AG10803 (cell line): ENCODE data around the gene ENTREP1.

Source experiments
- DNase-seq: peaks from one replicate; pipeline ENCODE4 v3.0.0; 2010; ENCODE audit warnings: low read depth
- H3K4me3 ChIP-seq: 2 replicates; pipeline ENCODE4 v1.5.1; 2011; ENCODE audit warnings: mild to moderate bottlenecking, low read length, control low read depth
- TF ChIP-seq, protein P1 (sequence below): conservative IDR thresholded peaks from 2 replicates; pipeline ENCODE4 v1.5.1; 2011; ENCODE audit warnings: mild to moderate bottlenecking, low read length, control low read depth, inconsistent platforms

The ENTREP1 gene

GRCh38 chr9:69380811-69381210, 55.8 kb downstream of the ENTREP1 start:
- TF ChIP-seq, protein P1, sequence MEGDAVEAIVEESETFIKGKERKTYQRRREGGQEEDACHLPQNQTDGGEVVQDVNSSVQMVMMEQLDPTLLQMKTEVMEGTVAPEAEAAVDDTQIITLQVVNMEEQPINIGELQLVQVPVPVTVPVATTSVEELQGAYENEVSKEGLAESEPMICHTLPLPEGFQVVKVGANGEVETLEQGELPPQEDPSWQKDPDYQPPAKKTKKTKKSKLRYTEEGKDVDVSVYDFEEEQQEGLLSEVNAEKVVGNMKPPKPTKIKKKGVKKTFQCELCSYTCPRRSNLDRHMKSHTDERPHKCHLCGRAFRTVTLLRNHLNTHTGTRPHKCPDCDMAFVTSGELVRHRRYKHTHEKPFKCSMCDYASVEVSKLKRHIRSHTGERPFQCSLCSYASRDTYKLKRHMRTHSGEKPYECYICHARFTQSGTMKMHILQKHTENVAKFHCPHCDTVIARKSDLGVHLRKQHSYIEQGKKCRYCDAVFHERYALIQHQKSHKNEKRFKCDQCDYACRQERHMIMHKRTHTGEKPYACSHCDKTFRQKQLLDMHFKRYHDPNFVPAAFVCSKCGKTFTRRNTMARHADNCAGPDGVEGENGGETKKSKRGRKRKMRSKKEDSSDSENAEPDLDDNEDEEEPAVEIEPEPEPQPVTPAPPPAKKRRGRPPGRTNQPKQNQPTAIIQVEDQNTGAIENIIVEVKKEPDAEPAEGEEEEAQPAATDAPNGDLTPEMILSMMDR: no peak

DNA sequence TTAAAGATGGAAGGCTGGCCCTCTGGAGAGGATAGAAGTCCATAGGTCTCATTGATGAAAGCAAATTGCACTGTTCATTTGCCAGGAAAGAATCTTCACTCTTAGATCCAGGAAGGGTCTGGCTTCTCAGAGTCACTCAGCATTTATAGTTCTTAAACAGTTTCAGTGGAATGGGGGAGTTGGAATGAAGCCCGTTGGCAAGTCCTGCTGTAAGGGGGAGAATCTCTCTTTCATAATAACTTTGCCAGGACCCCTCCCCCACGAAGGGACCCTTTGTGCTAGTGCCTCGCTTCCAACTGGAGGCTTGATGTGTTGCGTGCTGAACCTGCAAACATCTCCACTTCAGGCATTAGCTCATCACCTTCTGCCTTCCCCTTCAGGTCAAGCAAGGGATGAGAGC, 57.1 kb downstream of the ENTREP1 start:
- no peak for DNase-seq
- TF ChIP-seq, protein P1: no peak
- H3K4me3 ChIP-seq: no peak overlapping the region

More at GRCh38 chr9:69380811-69381210, 55.8 kb downstream of the ENTREP1 start:
- H3K4me3 ChIP-seq: no peak overlapping the region
- peak; percentile 30 for DNase-seq

DNA sequence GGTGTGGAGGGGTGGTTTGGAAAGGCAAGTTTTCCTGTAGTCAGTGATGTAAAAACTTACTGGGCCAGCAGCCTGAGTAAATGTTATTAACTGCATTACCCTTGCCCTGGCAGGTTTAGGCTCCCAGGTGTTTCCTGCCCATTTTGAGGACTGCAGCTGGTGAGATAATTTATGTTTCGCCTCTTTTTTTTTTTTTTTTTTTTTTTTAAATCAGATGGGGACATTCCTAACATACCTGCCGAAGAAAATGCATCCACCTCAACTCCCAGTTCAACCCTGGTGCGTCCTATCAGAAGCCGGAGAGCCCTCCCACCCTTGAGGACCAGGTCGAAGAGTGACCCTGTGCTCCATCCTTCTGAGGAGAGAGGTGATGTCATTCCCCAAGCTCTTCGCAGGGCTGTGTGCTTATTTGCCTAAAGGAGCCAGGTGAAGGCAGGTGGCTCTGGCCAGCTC, 60.6 kb downstream of the ENTREP1 start:
- TF ChIP-seq, protein P1: no peak
- no peak overlapping the region for H3K4me3 ChIP-seq
- no peak for DNase-seq

- TF ChIP-seq, protein P1: no peak
These were observed 61.6 kb downstream of the ENTREP1 start for GRCh38 chr9:69386651-69387050.

GRCh38 chr9:69388596-69388995, 63.6 kb downstream of the ENTREP1 start:
- H3K4me3 ChIP-seq: no peak overlapping the region
- no peak for DNase-seq
- TF ChIP-seq, protein P1: no peak

More at GRCh38 chr9:69386651-69387050, 61.6 kb downstream of the ENTREP1 start:
- no peak for DNase-seq
- no peak overlapping the region for H3K4me3 ChIP-seq

GRCh38 chr9:69389437-69389995, 64.5 kb downstream of the ENTREP1 start:
- TF ChIP-seq, protein P1: no peak
- no peak for DNase-seq
- no peak overlapping the region for H3K4me3 ChIP-seq

GRCh38 chr9:69391487-69391886, 66.5 kb downstream of the ENTREP1 start:
- H3K4me3 ChIP-seq: no peak overlapping the region
- TF ChIP-seq, protein P1: no peak
- DNase-seq: no peak
